NCI-H128 (cell line): ENCODE measurements around the gene MCRIP2.
"Not testable (repeated sequence)": the region's sequence is repeated elsewhere in the genome, so short reads cannot be mapped to it uniquely, and the experiment has no call there.

ENCODE experiments used
- DNase-seq: peaks from one replicate; lab custom pipeline; 2025; ENCODE audit not compliant: unreplicated experiment; lab: John Stamatoyannopoulos, UW

The MCRIP2 gene

DNA sequence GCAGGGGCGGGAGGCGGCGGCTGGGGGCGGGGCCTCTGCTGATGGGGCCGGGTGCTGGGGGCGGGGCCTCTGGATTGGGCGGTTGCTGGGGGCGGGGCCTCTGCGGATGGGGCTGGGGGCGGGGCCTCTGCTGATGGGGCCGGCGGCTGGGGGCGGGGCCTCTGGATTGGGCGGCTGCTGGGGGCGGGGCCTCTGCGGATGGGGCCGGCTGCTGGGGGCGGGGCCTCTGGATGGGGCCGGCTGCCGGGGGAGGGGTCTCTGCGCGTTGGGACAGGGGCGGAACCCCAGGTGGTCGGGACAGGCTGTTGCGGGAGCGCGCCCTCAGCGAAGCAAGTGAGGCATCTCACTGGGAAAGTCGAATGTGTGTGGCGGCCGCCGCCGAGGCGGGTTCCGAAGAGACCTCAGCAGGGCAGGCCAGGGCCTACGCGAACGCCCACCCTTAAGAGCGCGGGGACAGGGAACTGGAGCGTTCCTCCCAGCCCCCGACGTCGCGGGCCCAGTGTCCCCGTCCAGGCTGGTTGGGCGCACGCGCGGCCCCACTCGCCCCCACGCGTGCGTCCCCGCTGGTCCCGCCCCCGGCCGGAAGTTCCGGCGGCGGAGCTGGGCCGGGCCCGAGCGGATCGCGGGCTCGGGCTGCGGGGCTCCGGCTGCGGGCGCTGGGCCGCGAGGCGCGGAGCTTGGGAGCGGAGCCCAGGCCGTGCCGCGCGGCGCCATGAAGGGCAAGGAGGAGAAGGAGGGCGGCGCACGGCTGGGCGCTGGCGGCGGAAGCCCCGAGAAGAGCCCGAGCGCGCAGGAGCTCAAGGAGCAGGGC lies 38.4 kb downstream of the MCRIP2 start, which contains the start of gene STUB1:
Gene STUB1 (plus strand): TSS at position 597 of the 811 bp plus-strand sequence. CDS start 116 bp downstream, at position 713.
- DNase-seq: peak; percentile 25

DNA sequence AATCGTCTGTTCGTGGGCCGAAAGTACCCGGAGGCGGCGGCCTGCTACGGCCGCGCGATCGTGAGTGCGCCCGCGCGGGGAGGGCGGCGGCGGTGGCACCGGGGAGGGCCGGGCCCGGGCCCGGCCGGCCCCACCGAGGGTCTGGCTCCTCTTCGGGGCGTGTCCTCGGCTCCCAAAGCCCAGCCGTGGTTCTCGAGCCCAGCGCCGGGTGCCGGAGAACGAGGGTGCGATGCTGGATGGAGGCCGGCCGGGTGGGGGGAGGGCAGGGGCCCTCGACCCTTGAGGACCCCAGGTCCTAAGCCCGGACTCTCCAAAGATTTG lies 39.0 kb downstream of the MCRIP2 start:
- no peak for DNase-seq

DNA sequence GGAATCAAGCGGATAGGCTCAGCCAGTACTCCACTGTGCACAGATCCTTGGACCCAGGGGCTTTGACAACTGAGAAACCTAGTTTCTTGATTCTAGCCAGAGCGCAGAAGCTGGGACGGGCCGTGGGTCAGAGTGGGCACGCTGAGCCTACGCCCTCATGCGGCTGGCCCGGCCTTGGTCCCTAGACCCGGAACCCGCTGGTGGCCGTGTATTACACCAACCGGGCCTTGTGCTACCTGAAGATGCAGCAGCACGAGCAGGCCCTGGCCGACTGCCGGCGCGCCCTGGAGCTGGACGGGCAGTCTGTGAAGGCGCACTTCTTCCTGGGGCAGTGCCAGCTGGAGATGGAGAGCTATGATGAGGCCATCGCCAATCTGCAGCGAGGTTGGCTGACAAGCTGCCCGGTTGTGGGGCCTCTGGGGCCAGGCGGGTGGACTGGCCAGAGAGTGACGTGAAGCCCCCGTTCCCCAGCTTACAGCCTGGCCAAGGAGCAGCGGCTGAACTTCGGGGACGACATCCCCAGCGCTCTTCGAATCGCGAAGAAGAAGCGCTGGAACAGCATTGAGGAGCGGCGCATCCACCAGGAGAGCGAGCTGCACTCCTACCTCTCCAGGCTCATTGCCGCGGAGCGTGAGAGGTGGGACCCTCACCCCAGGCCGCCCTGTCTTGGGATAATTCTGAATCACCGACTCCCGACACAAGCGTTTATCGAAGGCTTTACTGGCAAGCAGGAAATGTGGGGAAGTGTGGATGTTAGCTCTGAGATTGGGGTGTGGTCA lies 39.5 kb downstream of the MCRIP2 start:
- no peak for DNase-seq

DNA sequence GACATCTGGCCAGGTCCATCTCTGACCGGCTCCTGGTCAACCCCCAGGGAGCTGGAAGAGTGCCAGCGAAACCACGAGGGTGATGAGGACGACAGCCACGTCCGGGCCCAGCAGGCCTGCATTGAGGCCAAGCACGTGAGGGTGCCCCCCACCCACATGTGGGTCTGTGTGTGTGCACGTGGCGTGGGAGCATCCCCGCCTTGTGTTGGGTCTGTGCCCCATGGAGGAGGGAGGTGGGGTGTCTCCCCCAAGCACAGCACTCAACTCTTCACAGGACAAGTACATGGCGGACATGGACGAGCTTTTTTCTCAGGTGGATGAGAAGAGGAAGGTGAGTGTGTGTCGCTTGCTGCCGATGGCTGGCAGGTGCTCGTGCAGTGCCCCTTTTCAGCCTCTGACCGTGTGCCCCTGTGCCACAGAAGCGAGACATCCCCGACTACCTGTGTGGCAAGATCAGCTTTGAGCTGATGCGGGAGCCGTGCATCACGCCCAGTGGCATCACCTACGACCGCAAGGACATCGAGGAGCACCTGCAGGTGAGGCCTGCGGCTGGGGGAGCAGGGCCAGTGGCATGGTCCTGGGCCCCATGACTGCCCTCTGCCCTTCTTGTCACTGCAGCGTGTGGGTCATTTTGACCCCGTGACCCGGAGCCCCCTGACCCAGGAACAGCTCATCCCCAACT lies 40.3 kb downstream of the MCRIP2 start:
- DNase-seq: no peak

DNA sequence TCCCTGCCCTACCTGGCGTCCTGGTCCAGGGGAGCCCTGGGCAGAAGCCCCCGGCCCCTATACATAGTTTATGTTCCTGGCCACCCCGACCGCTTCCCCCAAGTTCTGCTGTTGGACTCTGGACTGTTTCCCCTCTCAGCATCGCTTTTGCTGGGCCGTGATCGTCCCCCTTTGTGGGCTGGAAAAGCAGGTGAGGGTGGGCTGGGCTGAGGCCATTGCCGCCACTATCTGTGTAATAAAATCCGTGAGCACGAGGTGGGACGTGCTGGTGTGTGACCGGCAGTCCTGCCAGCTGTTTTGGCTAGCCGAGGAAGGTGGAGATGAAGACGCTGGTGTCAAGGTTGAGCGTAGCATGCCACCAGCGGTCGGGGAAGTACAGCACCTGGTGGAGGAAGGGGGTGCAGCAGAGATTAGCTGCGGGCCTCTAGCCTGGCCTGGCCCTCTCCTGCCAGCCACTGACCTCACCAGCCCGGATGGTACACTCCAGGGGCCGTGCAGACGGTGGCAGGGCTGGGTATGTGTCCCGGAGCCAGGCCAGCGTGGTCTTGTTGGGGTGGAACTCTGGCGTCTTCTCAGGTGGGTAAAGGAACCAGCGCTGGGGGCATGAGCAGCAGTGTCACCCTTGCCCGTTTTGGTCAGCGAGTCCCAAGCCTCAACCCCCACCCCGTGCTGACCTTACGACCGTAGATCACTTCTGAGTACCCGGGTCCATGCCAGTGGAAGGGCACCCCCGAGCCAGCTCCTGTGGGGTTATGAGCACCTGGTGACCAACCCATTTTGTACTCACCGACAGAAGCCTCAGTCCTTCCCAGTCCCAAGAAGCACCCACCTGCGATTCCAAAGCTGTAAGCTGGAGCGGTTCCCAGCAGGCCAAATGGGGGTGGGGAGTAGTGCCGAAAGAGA lies 41.1 kb downstream of the MCRIP2 start:
- DNase-seq: no peak

DNA sequence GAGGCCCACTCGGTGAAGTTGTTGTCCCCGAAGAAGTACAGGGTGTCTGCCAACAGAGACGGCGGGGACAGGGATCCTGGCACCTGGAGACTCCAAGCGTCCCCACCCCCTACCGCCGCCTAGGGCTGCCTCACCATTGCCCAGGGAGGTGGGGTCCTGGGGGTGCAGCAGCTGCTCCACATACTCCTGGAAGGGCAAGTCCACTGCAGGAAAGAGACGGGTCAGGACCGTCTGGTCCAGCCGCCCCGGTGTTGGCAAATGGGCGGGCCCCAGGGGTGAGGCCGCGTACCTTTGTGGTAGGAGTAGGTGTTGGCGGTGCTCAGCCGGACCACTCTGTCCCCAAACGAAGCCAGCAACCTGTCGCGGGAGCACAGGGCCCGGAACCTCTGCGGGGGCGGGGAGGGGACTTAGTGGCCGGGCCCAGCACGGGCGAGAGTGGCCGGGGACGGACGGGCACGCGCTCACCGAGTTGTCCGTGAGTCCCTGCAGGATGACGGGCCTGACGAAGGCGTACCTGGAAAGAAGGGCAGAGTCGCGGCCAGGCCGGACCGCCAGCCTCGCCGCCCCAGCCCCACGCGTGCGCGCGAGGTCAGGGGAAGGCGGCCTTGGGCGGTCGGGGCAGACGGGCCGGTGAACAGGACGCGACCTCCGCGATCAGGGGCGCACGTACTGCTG lies 41.9 kb downstream of the MCRIP2 start:
- DNase-seq: no peak

DNA sequence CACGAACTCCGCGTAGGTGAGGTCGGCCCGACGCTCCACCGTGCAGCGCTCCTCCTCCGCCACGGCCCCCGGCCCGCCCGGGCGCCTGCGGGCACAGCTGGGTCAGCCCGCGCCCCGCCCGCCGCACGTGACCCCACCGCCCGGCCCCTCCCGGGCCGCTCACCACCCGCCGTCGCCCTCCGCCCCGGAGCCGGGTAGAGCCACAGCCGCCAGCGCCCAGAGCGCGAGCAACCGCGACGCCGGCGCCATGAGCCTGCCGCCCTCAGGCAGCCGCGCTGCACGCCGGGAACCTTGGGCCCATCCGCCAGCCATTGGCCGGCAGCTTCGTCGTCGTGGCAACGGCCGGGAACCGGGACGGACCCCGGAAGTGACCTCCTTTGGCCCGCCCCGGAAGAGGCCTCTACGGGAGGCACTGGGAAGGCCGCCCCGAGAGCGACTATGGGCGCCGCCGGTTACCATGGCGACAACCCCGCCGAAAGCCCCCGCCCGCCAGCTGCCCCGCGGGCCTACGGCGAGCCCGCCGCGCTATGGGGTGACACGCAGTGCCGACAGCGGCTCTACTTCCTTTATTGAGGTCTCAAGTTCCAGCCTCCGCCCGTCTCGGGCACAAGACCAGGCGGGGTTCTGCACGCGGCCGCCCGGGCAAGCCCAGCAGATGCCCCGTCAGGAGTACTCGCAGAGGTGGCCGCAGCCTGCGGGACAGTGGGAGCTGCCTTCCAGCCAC lies 42.6 kb downstream of the MCRIP2 start, which contains the start of gene JMJD8:
Gene JMJD8 (minus strand): TSS at position 264 of the 724 bp plus-strand sequence. CDS start 15 bp downstream, at position 249.
- peak; percentile 92 for DNase-seq

DNA sequence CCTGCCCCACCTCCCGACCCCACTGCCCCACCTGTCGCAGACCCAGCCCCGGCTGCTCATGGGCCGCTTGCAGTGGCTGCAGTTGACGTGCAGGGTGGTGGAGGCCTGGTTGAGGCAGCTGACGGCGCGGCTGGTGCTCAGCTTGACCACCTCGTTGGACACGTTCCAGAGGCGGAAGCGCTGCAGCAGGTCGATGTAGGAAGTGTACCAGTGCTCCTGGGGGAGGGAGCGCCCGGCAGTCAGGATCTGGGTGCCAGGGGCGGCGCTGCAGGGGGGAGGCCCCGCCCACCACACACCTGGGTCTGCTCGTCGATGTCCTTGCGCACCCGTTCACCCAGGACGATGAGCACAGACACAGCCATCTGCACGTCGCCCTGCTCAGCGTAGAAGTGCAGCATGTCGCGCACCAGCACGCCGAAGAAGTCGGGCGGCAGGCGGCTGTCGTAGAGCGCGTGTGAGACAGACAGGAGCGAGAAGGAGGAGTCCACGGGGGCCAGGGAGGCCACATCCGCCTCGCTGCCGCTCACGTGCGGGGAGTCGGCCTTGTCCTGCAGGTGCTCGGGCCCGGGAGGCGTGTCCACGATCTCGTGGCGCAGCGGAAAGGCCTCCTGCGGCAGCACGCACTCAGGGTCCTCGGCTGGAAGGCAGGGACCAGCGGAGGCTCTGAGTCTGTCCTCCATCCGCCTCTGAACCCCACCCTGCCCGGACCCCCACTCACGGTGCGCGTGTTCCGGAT lies 43.5 kb downstream of the MCRIP2 start:
- no peak for DNase-seq

DNA sequence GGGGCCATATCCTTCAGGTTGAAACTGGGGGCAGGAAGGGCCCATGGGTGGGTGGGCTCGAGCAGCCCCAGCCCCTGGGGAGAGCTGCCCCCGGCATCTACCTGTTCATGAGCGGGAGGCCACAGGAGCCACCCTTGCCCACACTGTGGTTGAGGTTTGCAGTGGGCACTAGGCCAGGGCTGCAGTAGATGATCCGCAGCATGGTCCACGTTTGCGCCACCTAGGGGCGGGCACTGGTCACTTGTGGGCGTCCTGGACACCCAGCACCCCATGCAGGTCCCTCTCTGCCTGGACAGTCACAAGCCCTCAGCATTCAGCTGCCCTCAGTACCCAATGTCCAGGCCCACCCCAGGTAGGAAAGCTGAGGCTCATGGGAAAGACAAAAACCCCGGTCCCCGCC lies 44.3 kb downstream of the MCRIP2 start:
- no peak for DNase-seq

DNA sequence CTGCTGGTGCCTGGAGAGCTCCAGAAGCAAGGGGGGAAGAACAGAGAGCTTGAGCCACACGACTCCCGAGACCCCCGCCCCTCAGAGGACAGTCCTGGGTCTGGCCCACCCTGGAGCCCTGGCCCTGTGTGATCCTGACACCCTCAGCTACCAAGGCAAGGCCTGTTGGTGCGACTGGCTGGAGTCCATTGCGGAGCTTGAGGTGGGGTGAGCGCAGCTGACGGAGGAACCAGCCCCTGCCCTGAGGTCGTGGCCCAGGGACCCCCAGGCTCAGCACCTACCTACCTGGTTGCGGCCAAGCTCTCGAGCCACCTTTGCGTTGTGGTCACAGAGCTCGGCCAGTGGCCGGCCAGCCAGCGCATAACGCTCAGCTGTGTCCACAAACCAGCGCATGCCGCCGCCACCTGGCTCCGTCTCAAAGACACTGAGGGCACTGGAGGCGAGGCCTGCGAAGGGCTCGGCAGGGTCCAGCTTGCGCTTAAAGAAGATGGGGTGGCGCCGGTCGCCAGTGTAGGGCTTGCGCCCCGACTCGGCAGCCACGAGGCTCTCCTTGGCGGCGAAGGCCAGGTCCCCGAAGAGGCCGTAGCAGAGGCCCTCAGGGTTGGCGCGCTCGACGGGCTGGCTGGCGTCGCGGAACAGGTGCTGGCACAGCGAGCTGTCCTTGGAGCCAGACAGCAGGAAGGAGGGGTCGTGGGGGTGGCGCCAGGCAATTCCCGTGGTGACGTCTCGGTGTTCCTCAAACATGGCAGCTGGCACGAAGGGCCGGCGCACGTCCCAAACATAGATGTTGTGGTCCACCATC lies 45.0 kb downstream of the MCRIP2 start:
- DNase-seq: no peak

DNA sequence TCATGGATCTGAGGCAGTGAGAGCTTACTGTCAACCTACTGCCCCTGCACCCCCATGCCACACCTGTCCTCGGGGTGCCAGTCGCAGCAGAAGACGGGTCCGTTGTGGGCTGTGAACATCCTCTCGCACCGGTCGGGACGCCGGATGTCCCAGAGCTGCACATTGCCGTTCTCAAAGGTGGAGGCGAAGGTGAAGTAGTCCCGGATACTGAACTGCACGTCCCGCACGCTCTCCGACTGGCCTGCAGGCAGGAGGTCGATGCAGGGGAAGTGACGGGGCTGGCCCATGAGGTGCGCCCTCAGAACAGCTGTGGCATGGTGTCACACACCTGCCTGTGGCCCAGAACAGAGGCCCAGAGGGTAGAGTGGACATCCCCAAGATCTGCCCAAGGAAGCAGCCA lies 45.9 kb downstream of the MCRIP2 start:
- no peak for DNase-seq

DNA sequence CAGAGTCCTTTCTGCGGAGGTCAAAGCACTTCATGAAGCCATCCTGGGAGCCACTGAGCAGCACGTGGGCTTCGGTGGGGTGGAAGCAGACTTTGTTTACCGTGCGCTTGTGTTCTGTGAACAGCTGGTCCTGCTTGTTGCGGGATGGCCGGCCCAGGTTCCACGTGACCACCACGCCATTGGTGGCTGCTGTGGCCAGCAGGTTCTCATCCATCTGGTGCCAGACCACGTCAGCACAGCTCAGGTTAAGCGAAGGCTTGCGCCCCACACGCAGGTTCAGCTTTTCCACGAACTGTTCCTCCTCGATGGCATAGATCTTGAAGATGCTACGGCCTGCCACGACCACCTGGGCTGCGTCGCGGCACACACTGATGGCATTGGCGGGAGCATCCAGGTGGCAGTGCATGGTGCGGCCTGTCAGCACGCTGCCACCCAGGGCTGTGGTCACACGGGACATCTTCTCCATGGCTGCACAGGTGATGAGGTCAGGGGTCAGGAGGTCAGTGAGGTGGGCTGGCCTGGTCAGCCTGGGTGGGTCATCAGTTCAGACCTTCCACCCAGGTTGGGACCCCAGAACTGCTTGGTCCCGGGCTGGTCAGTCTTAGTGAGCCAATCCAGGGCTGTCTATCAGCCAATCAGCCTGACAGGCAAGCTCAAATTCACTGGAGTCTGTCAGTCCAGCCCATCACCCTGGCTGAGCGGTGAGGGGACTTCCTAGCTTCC lies 47.7 kb downstream of the MCRIP2 start:
- no peak for DNase-seq

DNA sequence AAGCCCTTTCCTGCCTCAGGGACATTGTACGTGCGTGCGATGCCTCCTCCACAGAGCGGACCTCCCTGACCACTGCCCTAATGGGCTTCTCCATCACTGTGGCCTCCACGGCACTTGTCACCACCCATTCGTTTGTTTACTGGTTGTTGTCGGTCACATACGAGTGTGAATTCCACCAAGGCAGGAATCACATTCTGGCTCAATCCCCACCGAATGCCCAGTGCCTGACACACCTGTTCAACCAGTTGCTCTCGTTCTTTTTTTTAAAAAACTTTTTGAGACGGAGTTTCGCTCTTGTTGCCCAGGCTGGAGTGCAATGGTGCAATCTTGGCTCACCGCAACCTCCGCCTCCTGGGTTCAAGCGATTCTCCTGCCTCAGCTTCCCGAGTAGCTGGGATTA lies 49.6 kb downstream of the MCRIP2 start:
- not testable (repeated sequence) for DNase-seq

DNA sequence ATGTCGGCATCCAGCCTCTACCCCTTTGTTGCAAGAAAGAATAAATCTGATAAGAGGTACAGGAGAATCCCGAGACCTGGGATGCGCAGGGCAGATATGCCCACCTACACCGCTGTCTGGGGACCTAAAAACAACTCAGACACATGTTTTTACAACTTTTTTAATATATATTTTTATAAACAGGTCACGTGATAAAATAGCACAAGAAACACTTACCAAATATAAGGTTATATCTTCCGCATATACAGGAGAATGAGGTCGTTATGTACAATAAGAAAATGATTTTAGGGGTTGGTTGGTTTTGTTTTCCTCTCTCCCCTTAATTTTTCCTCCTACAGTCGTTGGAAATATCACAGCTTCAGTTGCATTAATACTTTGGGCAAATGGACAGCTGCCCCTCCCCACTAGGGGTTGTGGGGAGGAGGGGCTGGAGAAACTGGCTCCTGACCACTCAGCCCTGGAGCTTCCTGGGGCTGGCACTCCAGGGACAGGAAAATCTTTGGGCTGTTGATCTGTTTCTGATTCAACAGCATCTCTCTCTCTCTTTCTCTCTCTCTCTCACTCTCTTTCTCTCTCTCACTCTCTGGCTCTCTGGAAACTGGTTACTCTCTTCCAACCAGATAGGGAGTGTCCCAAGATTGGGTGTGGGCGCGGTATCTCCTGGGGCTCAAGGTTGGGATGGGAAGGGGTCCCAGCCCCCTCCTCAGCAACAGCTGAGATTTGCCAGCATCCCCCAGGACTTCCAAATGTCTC lies 50.9 kb downstream of the MCRIP2 start:
- no peak for DNase-seq

DNA sequence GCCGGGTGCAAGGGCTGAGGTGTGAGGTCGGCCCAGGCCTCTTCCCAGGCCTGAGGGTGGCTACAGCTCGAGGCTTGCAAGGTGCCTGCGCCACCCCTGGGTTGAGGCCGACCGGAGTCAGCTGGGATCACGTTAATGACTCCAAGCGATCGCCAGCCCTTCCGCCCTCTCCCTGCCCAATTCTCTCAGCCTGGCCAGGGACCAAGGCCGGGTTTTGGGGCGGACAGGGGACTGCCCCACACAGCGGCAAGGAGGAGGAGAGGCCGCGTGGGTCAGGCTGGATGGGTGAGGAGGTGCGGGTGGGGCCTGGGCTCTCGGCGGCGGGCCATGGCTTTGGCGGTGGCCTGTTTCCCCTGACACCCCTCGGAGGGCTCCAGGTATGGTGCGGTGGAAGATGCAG lies 51.7 kb downstream of the MCRIP2 start:
- no peak for DNase-seq

DNA sequence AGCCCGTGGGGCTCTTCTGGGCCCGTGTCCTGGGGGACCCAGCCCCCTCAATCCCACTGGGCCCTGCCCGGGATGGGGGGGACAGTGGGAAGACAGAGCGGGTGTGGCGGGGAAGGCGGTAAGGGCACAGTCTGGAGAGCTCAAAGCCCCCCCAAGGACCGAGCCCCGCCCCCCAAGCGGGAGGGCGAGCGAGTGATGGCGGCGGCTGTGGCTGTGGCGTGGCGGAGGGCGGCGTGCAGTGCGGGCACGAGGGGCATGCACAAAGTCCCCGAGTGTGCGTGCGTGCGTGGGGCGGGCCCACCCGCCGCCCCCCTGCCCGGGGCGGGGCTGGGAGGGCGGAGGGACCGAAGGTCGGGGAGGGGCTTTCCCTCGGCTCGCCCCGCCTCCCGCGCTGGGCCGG lies 52.1 kb downstream of the MCRIP2 start:
- DNase-seq: no peak
